Measurements from ENCODE around the gene MTHFD1. TPM values are rescaled to one million over a fixed set of nuclear protein-coding genes. Genes with fewer than 3 reads are reported as not detected.

Gene MTHFD1
- total and polyA plus RNA-seq, 4 experiments from 2014 or later, result 27.9 to 48.3 (median 36.0) TPM

DNA sequence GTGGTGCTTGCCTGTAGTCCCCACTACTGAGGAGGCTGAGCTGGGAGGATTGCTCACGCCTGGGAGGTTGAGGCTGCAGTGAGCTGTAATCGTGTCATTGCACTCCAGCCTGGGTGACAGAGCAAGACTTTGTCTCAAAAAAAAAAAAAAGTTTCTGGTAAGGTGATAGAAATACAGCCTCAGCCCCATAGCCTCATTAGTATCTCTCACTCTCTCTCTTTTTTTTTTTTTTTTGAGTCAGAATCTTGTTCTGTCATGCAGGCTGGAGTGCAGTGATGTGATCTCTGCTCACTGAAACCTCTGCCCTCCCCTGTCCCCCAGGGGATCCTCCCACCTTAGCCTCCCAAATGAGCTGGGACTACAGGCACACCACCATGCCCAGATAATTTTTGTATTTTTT lies 19.2 kb downstream of the MTHFD1 start:
- ChIA-PET POLR2A (ENCODE audit: partially characterized antibody) (no interaction called here), CTCF (ENCODE audit: partially characterized antibody) (no interaction called here)
- no peak overlapping the region for H3K4me3 ChIP-seq (ENCODE audit: low read length in 2 of 2)
- Mint-ChIP-seq H3K27ac (no peak overlapping the region), H3K27me3 (no peaks in the 10 kb centered on the region), H3K36me3 (peaks cover 14 to 22% of the 10 kb centered on the region in 2 donors), H3K9me3 (no peaks in the 10 kb centered on the region), H3K4me3 (no peak overlapping the region), H3K4me1 (peaks cover 0 to 1% (median 0%) of the 10 kb centered on the region in 4 donors)
- DNase-seq, result no peak
- H3K4me1 ChIP-seq (ENCODE audit: insufficient read depth, low read length), result no peaks in the 10 kb centered on the region
- no peaks in the 10 kb centered on the region for H3K9me3 ChIP-seq (ENCODE audit: control insufficient read depth in 1 of 2, low read length in 2 of 2)
- H3K27ac ChIP-seq (ENCODE audit: low read depth, low read length), result no peak overlapping the region
- intact Hi-C loops (cut with micrococcal nuclease), result no loop called here
- no peaks in the 10 kb centered on the region for H3K27me3 ChIP-seq (ENCODE audit: insufficient read depth, low read length)
- H3K36me3 ChIP-seq (ENCODE audit: insufficient read depth, low read length), result no peaks in the 10 kb centered on the region

DNA sequence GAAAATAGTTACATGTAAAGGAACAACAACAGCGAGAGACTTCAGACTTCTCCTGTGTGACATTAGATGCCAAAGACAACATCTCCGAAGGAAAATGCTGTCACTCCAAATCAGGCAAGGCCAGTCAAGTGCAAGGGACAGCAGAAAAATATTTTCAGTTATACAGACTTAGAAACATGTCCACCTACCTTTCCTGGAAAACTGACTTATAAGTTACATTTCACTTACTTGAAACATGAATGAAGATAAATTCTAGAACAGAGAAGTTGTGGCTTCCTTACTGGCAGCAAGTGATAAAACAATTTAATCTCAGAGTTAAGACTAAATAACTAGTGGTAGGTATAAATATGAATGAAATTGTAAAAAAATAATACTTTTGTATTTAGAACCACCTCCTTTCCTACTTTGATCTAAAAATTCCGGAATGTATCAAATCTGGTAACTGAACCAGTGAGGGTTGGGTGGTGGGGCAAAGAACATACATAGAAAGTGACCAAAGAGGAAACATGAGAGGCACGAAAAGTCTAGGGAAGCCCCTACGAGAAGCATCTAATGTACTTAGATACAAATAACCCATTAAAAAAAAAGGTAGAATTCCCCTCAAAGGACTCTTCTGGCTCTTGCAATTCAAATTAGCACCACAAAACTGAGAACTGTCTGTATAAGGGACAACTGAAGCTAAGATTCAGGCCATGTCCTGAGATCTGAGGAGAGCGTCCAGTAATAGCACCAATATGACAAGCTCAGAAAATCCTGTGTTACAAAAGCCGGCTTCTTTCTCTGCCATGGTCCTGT lies 21.2 kb downstream of the MTHFD1 start:
- Histone ChIP-seq H3K27me3 (ENCODE audit: insufficient read depth, low read length) (no peaks in the 10 kb centered on the region), H3K36me3 (ENCODE audit: insufficient read depth, low read length) (peaks cover 4% of the 10 kb centered on the region), H3K27ac (ENCODE audit: low read depth, low read length) (no peak overlapping the region), H3K4me3 (ENCODE audit: low read length in 2 of 2) (no peak overlapping the region), H3K9me3 (ENCODE audit: control insufficient read depth in 1 of 2, low read length in 2 of 2) (no peaks in the 10 kb centered on the region), H3K4me1 (ENCODE audit: insufficient read depth, low read length) (no peaks in the 10 kb centered on the region)
- intact Hi-C loops (cut with micrococcal nuclease), result no loop called here
- Mint-ChIP-seq H3K4me1 (no peaks in the 10 kb centered on the region), H3K27ac (no peak overlapping the region), H3K36me3 (peaks cover 10 to 22% of the 10 kb centered on the region in 2 donors), H3K27me3 (no peaks in the 10 kb centered on the region), H3K9me3 (no peaks in the 10 kb centered on the region), H3K4me3 (no peak overlapping the region)
- DNase-seq, result no peak
- ChIA-PET POLR2A (ENCODE audit: partially characterized antibody) (no interaction called here), CTCF (ENCODE audit: partially characterized antibody) (interaction anchor here (0.9 to 1.4 kb wide), 2 partner anchors 12 to 21 kb away, joined by 3 to 4 read pairs; no protein-coding TSS in a partner anchor)

DNA sequence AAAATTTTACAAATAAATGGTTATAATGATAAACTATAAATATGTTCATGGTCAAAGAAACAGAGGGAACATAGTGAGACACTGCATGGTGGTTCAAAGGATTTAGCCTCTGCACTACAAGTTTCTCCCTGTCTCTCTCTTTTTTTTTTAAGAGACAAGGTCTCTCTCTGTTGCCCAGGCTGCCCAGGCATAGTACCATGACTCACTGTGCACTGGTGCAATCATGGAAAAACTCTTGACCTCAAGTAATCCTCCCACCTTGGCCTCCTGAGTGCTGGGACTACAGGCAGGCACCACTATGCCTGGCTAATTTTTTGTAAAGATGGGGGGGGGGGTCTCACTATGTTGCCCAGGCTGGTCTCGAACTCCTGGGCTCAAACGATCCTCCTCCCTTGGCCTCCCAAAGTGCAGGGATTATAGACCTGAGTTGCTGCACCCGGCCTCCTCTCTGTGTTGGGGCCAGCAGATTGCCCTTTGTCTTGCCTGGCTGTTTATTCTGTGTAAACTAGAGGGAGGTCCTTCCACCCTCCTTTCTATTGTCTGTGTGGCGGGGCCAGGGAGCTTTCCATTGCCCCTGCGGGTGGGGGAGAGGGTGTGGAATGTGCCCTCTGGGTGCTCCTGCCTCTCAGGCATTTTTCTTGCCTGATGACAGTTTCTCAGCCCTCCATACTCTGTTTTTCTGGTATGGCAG lies 22.1 kb downstream of the MTHFD1 start:
- ChIA-PET CTCF (ENCODE audit: partially characterized antibody) (interaction anchor here (0.9 to 1.4 kb wide), 2 partner anchors 11 to 20 kb away, joined by 3 to 4 read pairs; no protein-coding TSS in a partner anchor), POLR2A (ENCODE audit: partially characterized antibody) (no interaction called here)
- DNase-seq, result no peak
- Histone ChIP-seq H3K4me3 (ENCODE audit: low read length in 2 of 2) (no peak overlapping the region), H3K4me1 (ENCODE audit: insufficient read depth, low read length) (no peaks in the 10 kb centered on the region), H3K9me3 (ENCODE audit: control insufficient read depth in 1 of 2, low read length in 2 of 2) (no peaks in the 10 kb centered on the region), H3K36me3 (ENCODE audit: insufficient read depth, low read length) (peaks cover 4% of the 10 kb centered on the region), H3K27me3 (ENCODE audit: insufficient read depth, low read length) (no peaks in the 10 kb centered on the region), H3K27ac (ENCODE audit: low read depth, low read length) (no peak overlapping the region)
- Mint-ChIP-seq H3K4me1 (no peaks in the 10 kb centered on the region), H3K4me3 (no peak overlapping the region), H3K36me3 (peaks cover 12 to 24% of the 10 kb centered on the region in 2 donors), H3K27me3 (no peaks in the 10 kb centered on the region), H3K27ac (peak overlapping the region in 1 of 7 donors; percentile 13), H3K9me3 (no peaks in the 10 kb centered on the region)
- intact Hi-C loops (cut with micrococcal nuclease), result no loop called here

DNA sequence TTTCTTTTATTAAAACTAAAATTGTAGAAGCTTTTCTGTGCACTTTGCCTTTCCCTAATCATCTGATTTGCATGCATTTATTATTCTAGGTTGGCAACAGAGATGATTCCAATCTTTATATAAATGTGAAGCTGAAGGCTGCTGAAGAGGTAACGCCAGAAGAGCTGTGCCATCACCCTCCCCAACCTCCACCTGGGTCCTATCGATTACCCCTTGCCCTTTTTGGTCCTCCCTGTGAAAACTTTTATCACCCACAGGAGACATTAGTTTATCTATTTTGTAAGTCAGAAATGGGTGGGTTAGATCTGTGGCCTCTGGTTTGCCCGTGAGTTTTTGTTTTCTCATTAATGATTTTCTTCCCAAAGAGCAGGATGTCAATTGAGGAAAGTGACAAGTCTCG lies 22.8 kb downstream of the MTHFD1 start:
- ChIA-PET POLR2A (ENCODE audit: partially characterized antibody) (no interaction called here), CTCF (ENCODE audit: partially characterized antibody) (interaction anchor here (1.4 kb wide), 1 partner anchor 19 kb away, joined by 3 read pairs; no protein-coding TSS in a partner anchor)
- Histone ChIP-seq H3K4me3 (ENCODE audit: low read length in 2 of 2) (no peak overlapping the region), H3K27ac (ENCODE audit: low read depth, low read length) (no peak overlapping the region), H3K9me3 (ENCODE audit: control insufficient read depth in 1 of 2, low read length in 2 of 2) (no peaks in the 10 kb centered on the region), H3K27me3 (ENCODE audit: insufficient read depth, low read length) (no peaks in the 10 kb centered on the region), H3K36me3 (ENCODE audit: insufficient read depth, low read length) (peaks cover 8% of the 10 kb centered on the region), H3K4me1 (ENCODE audit: insufficient read depth, low read length) (no peaks in the 10 kb centered on the region)
- Mint-ChIP-seq H3K27ac (no peak overlapping the region), H3K9me3 (no peaks in the 10 kb centered on the region), H3K27me3 (no peaks in the 10 kb centered on the region), H3K36me3 (peaks cover 16 to 27% of the 10 kb centered on the region in 2 donors), H3K4me1 (no peaks in the 10 kb centered on the region), H3K4me3 (no peak overlapping the region)
- intact Hi-C loops (cut with micrococcal nuclease), result no loop called here
- DNase-seq, result no peak

DNA sequence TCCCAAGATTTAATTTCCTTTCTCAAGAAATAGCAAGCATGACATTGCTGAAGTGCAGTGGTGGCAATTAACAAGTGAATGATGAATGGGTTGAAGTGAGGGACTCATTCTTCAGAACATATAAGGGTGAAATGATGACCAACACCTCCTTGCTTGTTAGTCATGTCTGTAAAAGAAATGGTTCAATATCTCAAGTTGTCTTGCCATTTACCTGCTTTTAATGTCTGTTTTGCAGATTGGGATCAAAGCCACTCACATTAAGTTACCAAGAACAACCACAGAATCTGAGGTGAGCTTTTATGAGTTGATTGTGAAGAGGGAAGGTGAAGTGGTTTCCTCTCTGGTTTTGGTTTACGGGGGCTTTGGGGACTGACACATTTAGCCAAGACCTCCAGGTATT lies 24.1 kb downstream of the MTHFD1 start:
- no peaks in the 10 kb centered on the region for H3K27me3 ChIP-seq (ENCODE audit: insufficient read depth, low read length)
- intact Hi-C loops (cut with micrococcal nuclease), result no loop called here
- H3K4me1 ChIP-seq (ENCODE audit: insufficient read depth, low read length), result no peaks in the 10 kb centered on the region
- H3K9me3 ChIP-seq (ENCODE audit: control insufficient read depth in 1 of 2, low read length in 2 of 2), result no peaks in the 10 kb centered on the region
- DNase-seq, result no peak
- Mint-ChIP-seq H3K27ac (no peak overlapping the region), H3K9me3 (no peaks in the 10 kb centered on the region), H3K4me3 (no peak overlapping the region), H3K27me3 (no peaks in the 10 kb centered on the region), H3K36me3 (peaks cover 24 to 37% of the 10 kb centered on the region in 2 donors), H3K4me1 (no peaks in the 10 kb centered on the region)
- ChIA-PET POLR2A (ENCODE audit: partially characterized antibody) (no interaction called here), CTCF (ENCODE audit: partially characterized antibody) (interaction anchor here (0.7 kb wide), 1 partner anchor 67 kb away, joined by 3 read pairs; no protein-coding TSS in a partner anchor)
- H3K4me3 ChIP-seq (ENCODE audit: low read length in 2 of 2), result no peak overlapping the region
- H3K27ac ChIP-seq (ENCODE audit: low read depth, low read length), result no peak overlapping the region
- H3K36me3 ChIP-seq (ENCODE audit: insufficient read depth, low read length), result peaks cover 11% of the 10 kb centered on the region

DNA sequence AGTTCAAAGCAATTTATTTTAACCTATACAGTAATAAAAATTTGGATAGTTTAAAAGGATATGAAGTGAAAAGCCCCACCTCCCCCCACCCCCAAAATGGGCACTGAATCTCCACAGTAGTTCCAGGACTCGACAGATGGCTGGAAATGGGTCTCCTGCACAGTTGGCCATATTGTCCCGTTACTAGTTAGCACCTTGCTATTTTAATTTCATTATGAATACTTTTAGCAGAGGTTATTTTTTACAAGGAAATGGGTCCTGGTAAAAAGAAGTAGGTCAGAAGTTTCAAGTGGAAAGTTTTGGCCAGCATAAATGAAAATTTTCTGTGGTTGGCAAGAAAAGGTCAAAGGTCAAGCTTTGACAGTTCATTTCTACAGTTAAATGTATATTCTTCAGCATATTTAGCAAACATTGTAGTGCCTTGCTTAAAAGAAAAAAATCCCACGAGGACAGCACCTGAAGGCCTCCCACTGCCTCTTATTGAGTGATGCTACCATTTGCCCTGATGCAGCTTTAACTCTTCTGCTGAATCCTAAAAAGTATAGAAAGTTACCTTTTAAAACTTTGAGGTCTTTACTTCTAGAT lies 28.3 kb downstream of the MTHFD1 start:
- H3K4me3 ChIP-seq (ENCODE audit: low read length in 2 of 2), result no peak overlapping the region
- no peaks in the 10 kb centered on the region for H3K27me3 ChIP-seq (ENCODE audit: insufficient read depth, low read length)
- H3K4me1 ChIP-seq (ENCODE audit: insufficient read depth, low read length), result no peaks in the 10 kb centered on the region
- POLR2A ChIA-PET (ENCODE audit: partially characterized antibody), result no interaction called here
- no peak for DNase-seq
- H3K27ac Mint-ChIP-seq, result no peak overlapping the region
- H3K4me3 Mint-ChIP-seq, result no peak overlapping the region
- H3K27me3 Mint-ChIP-seq, result no peaks in the 10 kb centered on the region
- peaks cover 39 to 61% of the 10 kb centered on the region in 2 donors for H3K36me3 Mint-ChIP-seq
- H3K4me1 Mint-ChIP-seq, result no peaks in the 10 kb centered on the region
- intact Hi-C loops (cut with micrococcal nuclease), result no loop called here
- no peak overlapping the region for H3K27ac ChIP-seq (ENCODE audit: low read depth, low read length)
- H3K9me3 ChIP-seq (ENCODE audit: control insufficient read depth in 1 of 2, low read length in 2 of 2), result no peaks in the 10 kb centered on the region
- no peaks in the 10 kb centered on the region for H3K9me3 Mint-ChIP-seq
- CTCF ChIA-PET (ENCODE audit: partially characterized antibody), result interaction anchor here (1.5 to 4.2 kb wide), 3 partner anchors 11 to 29 kb away, joined by 3 to 13 read pairs (median 4); no protein-coding TSS in a partner anchor
- peaks cover 35% of the 10 kb centered on the region for H3K36me3 ChIP-seq (ENCODE audit: insufficient read depth, low read length)

Measured in CD4-positive, alpha-beta memory T cell (primary cell).